Subcutaneous adipose tissue (tissue), 4 donors: ENCODE measurements around the gene PARD3. TPM values are rescaled to one million over a fixed set of nuclear protein-coding genes. Genes with fewer than 3 reads are reported as not detected.

ENCODE experiments used
- CTCF ChIP-seq: fragments of 450-650 bp; IDR thresholded peaks from one replicate; pipeline ENCODE4 v1.5.1; 2016; ENCODE audit warnings: low read depth, mild to moderate bottlenecking, control low read depth, antibody characterized with exemption, moderate library complexity
- total RNA-seq, 4 donors: library from RNA; depleted of rRNA; stranded (reverse); fragments of >200 nt; gene quantifications; one replicate each; pipeline ENCODE4 v1.1.0, GENCODE V29; 2016

The PARD3 gene
- total RNA-seq, 4 donors from 2014 or later: 39.4 to 70.3 (median 45.0) TPM

DNA sequence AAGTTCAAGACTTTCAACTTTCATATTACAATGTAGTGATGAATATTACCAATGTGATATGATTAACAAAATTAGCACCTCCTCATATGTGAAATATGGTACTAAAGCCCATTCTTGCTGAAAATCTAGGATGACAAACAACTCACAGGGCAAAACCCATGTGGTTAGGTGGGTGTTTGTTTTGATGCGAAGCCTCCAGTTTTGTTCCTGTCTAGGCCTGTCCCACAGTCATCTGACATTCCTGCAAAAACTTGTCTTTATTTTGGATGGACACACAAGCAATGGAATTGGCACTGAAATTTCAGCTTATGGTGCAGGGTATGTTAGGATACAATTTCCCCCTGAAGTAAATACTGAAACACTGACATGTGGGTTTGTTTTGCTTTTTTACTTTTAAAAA, 95.3 kb downstream of the PARD3 start:
- no peak for TF ChIP-seq CTCF

- no peak for TF ChIP-seq CTCF
Measured at GRCh38 chr10:34719328-34719727, 95.8 kb downstream of the PARD3 start.

- no peak for TF ChIP-seq CTCF
Measured at GRCh38 chr10:34717429-34717828, 97.7 kb downstream of the PARD3 start.

DNA sequence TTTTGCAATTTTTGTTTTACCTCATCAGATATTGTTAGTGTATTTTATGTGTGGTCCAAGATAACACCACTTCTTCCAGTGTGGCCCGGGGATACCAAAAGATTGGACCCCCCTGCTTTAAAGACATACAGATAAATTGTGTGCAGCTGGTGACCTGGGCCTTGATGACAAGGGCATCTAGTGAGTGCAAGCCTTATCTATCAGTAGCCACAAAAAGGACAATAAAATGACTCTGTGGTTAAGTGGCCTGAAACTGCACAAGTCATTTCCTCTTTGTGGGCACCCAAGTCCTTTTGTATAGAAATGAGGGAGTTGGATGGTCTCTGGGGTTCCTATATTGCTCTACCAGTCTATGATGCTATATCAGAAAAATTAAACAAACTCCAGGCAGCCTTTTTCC, 98.1 kb downstream of the PARD3 start:
- TF ChIP-seq CTCF: no peak

DNA sequence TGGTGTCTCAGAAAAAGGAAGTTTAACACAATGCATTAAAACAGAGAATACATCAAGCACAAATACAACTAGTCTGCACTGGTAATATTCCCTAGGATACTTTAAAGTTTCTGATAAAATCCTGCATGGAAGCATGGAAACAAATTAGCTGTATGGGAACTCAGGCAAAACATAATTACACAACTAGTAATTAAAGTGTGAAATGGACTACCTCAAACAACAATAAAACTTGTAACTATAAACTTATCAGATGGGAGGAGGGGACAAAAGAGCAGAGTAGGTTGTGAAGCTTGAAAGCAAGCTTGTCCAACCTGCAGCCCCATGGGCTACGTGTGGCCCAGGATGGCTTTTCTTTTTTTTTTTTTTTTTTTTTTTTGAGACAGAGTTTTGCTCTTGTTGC, 98.9 kb downstream of the PARD3 start:
- TF ChIP-seq CTCF: no peak

DNA sequence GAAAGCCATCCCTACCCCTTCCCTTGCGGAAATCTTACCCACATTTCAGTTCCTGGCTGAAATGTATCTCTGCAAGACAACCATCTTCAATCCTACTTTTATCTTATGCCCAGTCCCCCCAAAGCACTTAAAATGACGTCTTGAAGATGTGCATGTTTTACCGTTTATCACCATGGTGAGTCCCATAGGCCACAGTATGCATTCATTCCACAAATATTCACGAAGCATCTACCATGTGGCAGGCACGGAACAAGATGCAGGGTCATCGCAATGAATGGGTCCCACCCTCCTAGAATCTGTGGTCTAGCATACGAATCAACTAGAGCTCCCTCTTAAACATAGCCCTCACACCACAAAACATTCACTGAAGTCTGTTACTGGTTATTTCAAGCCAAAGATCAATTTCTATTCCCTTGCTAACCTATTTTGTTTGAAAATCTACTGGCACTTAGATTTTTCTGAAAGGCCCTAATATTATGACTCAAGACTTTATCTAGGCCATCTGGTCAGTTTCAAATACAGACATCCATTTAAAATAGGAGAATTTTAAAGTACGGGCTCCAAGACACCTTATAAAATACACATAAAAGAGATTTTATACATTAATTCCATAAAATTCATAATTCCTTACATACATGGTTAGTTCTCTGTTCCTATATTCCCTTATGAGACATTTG, 99.4 kb downstream of the PARD3 start:
- TF ChIP-seq CTCF: no peak

GRCh38 chr10:34713875-34714274, 101.2 kb downstream of the PARD3 start:
- no peak for TF ChIP-seq CTCF
